GM12874 (cell line): ENCODE results near the gene ZBTB7B.

Experiments
- CTCF ChIP-seq: IDR thresholded peaks from 2 replicates; pipeline ENCODE4 v1.5.1; 2011; ENCODE audit warnings: low read depth, mild to moderate bottlenecking, control low read depth, low read length, moderate library complexity; ENCODE audit not compliant: insufficient read depth

Gene ZBTB7B

DNA sequence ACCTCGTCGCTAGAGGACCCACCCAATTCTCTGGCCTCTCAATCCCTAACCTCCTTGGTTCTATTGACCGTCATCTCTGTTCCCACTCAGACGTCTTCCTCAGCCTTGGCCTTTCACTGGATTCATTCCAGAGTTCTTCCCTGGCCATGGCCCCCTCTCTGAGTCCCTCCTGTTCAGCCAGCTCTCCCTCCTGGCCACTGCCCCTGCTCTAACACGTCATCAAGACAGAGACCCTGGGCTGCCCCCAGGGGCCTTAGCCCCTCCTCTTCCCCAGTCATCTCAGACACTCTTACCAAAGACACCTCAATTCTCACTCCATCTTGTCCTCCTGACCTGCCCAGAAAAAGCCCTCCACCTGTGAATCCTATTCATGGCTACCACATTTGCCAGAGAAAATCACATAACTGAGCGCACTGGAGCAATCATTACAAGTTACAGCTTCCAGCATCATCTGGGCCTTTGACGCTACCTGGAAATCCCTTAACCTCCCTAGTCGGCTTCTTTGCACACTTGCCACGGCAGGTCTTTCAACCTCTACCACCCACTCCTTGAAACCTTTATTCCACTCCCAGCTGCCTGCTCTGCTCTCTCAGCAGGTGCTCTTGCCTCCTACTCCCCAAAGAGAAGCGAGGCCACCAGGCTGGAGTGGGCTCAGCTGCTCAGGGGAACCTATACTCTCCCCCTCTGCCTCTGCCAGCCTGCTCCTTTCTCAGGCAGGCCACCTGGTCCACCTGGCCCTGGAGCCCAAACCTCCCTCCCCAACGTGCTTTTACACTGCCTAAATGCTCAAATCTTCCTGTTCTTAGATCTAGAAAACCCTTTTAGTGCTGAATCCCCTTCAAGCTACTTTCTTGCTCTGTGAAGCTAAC, 17.0 kb downstream of the ZBTB7B start:
- no peak for TF ChIP-seq CTCF

DNA sequence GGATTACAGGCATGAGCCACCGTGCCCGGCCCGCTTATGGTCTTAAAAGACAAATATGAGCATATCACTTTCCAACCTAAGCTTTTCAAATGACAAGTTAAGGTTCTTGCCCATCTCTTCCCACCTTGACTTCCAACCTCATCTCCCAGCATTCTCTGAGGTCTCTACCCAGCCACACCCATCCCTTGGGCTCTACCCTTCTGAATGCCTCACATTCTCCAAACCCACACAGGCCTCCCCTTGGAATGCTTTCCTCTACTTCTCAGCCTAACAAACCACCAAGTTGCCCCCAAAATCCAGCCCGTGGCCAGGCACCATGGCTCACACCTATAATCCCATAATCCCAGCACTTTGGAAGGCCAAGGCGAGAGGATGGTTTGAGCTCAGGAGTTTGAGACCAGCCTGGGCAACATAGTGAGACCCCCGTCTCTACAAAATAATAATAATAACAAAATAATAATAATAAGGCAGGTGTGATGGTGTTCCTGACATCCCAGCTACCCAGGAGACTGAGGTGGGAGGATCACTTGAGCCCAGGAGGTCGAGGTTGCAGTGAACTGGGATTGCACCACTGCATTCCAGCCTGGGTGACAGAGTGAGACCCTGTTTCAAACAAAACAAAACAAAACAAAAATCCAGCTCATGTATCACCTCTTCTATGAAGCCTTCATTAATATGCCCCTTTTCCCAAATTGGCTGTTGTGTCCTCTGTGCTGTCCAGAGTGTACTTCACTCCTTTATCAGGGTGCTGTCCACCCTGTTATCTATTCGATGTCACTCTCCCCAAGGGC, 19.7 kb downstream of the ZBTB7B start:
- TF ChIP-seq CTCF, result no peak

DNA sequence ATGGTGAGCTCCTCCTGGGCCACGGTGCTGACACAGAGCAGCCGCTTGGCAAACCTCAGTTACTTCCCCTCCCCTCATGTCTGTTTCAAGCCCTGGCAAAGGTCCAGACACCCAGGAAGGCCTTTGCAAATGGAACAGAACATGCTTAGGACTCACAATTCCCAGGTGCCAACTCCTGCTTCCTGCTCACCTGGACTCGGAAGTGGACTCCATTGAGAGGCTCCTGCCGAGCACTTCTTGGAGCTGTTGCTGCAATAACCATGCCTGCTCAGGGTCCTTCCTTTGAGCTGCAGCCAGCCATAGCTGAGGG, 20.3 kb downstream of the ZBTB7B start:
- no peak for TF ChIP-seq CTCF

DNA sequence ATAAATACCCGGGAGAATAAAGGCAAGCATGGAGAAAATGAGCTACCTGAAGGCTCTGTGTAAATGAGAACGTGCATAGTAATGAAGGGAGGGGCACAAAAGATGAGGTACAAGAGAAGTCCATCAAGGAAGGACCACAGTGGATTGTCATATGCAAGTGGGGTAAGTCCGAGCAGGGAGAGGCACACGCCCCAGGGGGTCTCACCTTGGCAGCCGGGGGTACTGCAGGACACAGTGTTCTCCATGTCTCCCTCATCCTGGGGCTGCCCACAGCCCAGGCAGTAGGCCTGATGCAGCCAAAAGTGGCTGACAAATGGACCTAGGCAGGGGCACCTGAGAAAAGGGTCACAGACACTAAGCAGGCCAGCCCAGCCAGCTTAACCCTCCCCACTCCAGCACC, 21.0 kb downstream of the ZBTB7B start:
- TF ChIP-seq CTCF, result no peak

DNA sequence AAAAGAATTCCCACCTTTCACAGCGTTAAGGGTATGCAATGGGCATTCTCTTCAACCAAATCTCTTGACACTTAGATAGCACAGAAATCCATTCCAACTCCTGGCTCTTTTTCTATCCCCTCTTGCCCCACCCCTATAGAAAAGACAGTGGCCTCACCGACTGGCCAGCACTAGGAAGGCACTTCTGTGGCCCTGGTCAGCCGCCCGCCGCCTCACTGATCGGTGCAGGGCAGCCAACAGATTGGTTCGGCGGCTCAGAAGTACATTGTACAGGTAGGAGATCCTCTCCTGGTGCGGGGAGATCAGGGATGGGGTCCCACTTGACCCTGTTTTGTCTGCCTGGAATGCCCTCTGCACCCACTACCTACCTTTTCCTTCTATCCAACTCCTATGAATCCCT, 21.7 kb downstream of the ZBTB7B start:
- TF ChIP-seq CTCF, result no peak

- TF ChIP-seq CTCF, result no peak
Observed at GRCh38 chr1:155026154-155026553, 23.6 kb downstream of the ZBTB7B start.

DNA sequence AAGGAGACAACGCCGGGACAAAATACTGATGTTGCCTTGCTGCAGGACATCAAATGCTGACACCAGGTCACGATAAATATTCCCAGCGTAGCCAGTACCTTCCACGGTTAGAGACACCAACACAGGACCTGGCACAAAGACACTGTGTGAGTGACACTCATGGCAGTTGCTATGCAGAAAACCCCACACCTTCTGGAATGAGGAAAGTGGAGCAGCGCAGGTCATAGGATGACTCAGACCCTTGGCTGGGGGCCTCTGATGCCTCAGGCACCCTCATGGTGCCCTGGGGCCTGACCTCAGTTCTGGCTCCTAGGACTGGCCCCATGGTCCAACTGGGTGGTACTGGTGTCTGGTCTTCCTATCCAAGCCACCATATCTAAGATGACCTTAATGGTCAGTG, 24.0 kb downstream of the ZBTB7B start:
- TF ChIP-seq CTCF, result no peak
